ENCODE measurements around the gene COMTD1. TPM values are rescaled to one million over a fixed set of nuclear protein-coding genes. Genes with fewer than 3 reads are reported as not detected.

Gene COMTD1
- polyA plus RNA-seq, 1 donor (not counting 4 experiments of a cell fraction or from before 2014, with no cell fraction given): 6.2 TPM

DNA sequence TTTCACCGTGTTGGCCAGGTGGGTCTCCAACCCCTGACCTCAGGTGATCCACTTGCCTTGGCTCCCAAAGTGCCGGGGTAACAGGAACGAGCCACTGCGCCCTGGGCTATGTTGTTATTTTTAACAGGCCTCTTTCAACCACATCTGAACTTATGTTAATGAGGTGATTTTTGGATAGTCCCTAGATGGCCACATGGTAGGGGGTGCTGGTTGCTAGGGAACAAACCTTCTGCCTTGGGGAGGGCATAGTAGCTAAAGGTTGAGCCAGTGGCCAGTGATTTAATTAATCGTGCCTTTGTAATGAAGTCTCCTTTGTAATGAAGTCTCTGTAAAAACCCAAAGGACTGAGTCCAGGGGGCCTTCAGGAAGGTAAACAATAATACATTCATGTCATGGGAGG is 9.1 kb downstream of the COMTD1 start:
- Histone ChIP-seq H4K20me1 (ENCODE audit: control insufficient read depth, extremely low read depth, insufficient read depth, low read length) (peaks cover 53% of the 10 kb centered on the region), H3K4me2 (ENCODE audit: control insufficient read depth, extremely low read depth, insufficient read depth, low read depth, low read length) (peak overlapping the region; percentile 59), H2AFZ (ENCODE audit: control insufficient read depth, low read length) (no peak overlapping the region), H3K9ac (ENCODE audit: control insufficient read depth, extremely low read depth, insufficient read depth, low read length) (peak overlapping the region; percentile 62), H3K4me1 (ENCODE audit: control insufficient read depth, extremely low read depth, insufficient read depth, low read length) (peaks cover 59% of the 10 kb centered on the region), H3K9me3 (ENCODE audit: control insufficient read depth, low read depth, low read length) (no peaks in the 10 kb centered on the region), H3K9me1 (ENCODE audit: control insufficient read depth, extremely low read depth, insufficient read depth, low read length) (peaks cover 5% of the 10 kb centered on the region), H3K36me3 (ENCODE audit: control insufficient read depth in 2 of 2, extremely low read depth in 1 of 2, insufficient read depth in 2 of 2, low read length in 2 of 2) (peaks cover 14 to 42% of the 10 kb centered on the region in 2 experiments), H3K27me3 (ENCODE audit: control insufficient read depth, extremely low read depth, insufficient read depth, low read length) (no peaks in the 10 kb centered on the region), H3K79me2 (ENCODE audit: control insufficient read depth, insufficient read depth, low read length) (peaks cover 72% of the 10 kb centered on the region), H3K4me3 (ENCODE audit: control insufficient read depth in 2 of 3, extremely low read depth in 1 of 3, insufficient read depth in 2 of 3, low read depth in 1 of 3, low read length in 3 of 3) (no peak overlapping the region), H3K27ac (ENCODE audit: control insufficient read depth, insufficient read depth, low read length) (peak overlapping the region; percentile 81)
- FAIRE-seq (no peak), DNase-seq (ENCODE audit: low read depth, low spot score) (no peak)
- TF ChIP-seq CTCF (optimal IDR thresholded peaks at IDR 0.05 in 1 of 3, IDR thresholded peaks at IDR 0.05 in 1 of 3, conservative IDR thresholded peaks at IDR 0.05 in 1 of 3; ENCODE audit: extremely low read depth in 1 of 3, insufficient read depth in 2 of 3, low read length in 3 of 3) (no peak), EZH2 (IDR thresholded peaks at IDR 0.05; ENCODE audit: low read length) (no peak)
- dilution Hi-C loops (cut with MboI; ENCODE audit: extremely low pct_ligation_motif_present, low sequenced_read_pairs): no loop called here

GRCh38 chr10:75226095-75226494 is 9.7 kb downstream of the COMTD1 start:
- DNase-seq (ENCODE audit: low read depth, low spot score) (no peak), FAIRE-seq (no peak)
- Histone ChIP-seq H3K4me2 (ENCODE audit: control insufficient read depth, extremely low read depth, insufficient read depth, low read depth, low read length) (peak overlapping the region; percentile 59), H4K20me1 (ENCODE audit: control insufficient read depth, extremely low read depth, insufficient read depth, low read length) (peaks cover 50% of the 10 kb centered on the region), H3K9me3 (ENCODE audit: control insufficient read depth, low read depth, low read length) (no peaks in the 10 kb centered on the region), H3K79me2 (ENCODE audit: control insufficient read depth, insufficient read depth, low read length) (peaks cover 74% of the 10 kb centered on the region), H2AFZ (ENCODE audit: control insufficient read depth, low read length) (no peak overlapping the region), H3K9me1 (ENCODE audit: control insufficient read depth, extremely low read depth, insufficient read depth, low read length) (peaks cover 5% of the 10 kb centered on the region), H3K36me3 (ENCODE audit: control insufficient read depth in 2 of 2, extremely low read depth in 1 of 2, insufficient read depth in 2 of 2, low read length in 2 of 2) (peaks cover 9 to 41% of the 10 kb centered on the region in 2 experiments), H3K4me3 (ENCODE audit: control insufficient read depth in 2 of 3, extremely low read depth in 1 of 3, insufficient read depth in 2 of 3, low read depth in 1 of 3, low read length in 3 of 3) (peak overlapping the region in 1 of 3 experiments; percentile 13), H3K27me3 (ENCODE audit: control insufficient read depth, extremely low read depth, insufficient read depth, low read length) (no peaks in the 10 kb centered on the region), H3K27ac (ENCODE audit: control insufficient read depth, insufficient read depth, low read length) (peak overlapping the region; percentile 81), H3K4me1 (ENCODE audit: control insufficient read depth, extremely low read depth, insufficient read depth, low read length) (peaks cover 59% of the 10 kb centered on the region), H3K9ac (ENCODE audit: control insufficient read depth, extremely low read depth, insufficient read depth, low read length) (peak overlapping the region; percentile 62)
- TF ChIP-seq EZH2 (IDR thresholded peaks at IDR 0.05; ENCODE audit: low read length) (no peak), CTCF (optimal IDR thresholded peaks at IDR 0.05 in 1 of 3, IDR thresholded peaks at IDR 0.05 in 1 of 3, conservative IDR thresholded peaks at IDR 0.05 in 1 of 3; ENCODE audit: extremely low read depth in 1 of 3, insufficient read depth in 2 of 3, low read length in 3 of 3) (no peak)
- dilution Hi-C loops (cut with MboI; ENCODE audit: extremely low pct_ligation_motif_present, low sequenced_read_pairs): no loop called here
